DND-41 (cell line): ENCODE measurements around the gene CCDC85C.

Experiments
- ATAC-seq: fragments of 200-7000 bp; cut with Tn5 transposase; 3 replicates; pipeline ENCODE4 v1.9.1; 2021; ENCODE audit warnings: low read depth; ENCODE audit not compliant: insufficient read depth
- DNase-seq: peaks from one replicate; pipeline ENCODE4 v3.0.0-alpha.2; 2020
- H2AFZ ChIP-seq: 2 replicates; pipeline ENCODE4 v1.6.0; 2012; ENCODE audit warnings: low read depth, low read length
- H3K27ac ChIP-seq: 2 replicates; pipeline ENCODE4 v1.5.1; 2012; ENCODE audit warnings: low read length, inconsistent platforms
- H3K27me3 ChIP-seq: fragments of 200-600 bp; sonication (generic); 2 replicates; pipeline ENCODE4 v1.6.0; 2012; ENCODE audit warnings: low read length, mild to moderate bottlenecking, inconsistent platforms; ENCODE audit not compliant: insufficient read depth, poor library complexity
- H3K36me3 ChIP-seq: 2 replicates; pipeline ENCODE4 v1.5.1; 2012; ENCODE audit warnings: low read length, inconsistent platforms; ENCODE audit not compliant: insufficient read depth
- H3K4me1 ChIP-seq: 2 replicates; pipeline ENCODE4 v1.5.1; 2012; ENCODE audit warnings: mild to moderate bottlenecking, low read length; ENCODE audit not compliant: insufficient read depth
- H3K4me2 ChIP-seq: 2 replicates; pipeline ENCODE4 v1.6.0; 2012; ENCODE audit warnings: mild to moderate bottlenecking, moderate library complexity, low read length, inconsistent platforms; ENCODE audit not compliant: insufficient read depth
- H3K4me3 ChIP-seq, 2 experiments: fragments of 200-600 bp in 1 of 2; shearing (Covaris generic) in 1 of 2; 2 replicates each; pipeline ENCODE4 v1.5.1; 2012 to 2016; ENCODE audit warnings: inconsistent platforms in 2 of 2, low read length in 2 of 2, mild to moderate bottlenecking in 2 of 2, low read depth in 1 of 2, moderate library complexity in 1 of 2
- H3K79me2 ChIP-seq: 2 replicates; pipeline ENCODE4 v1.6.0; 2012; ENCODE audit warnings: low read length, inconsistent platforms; ENCODE audit not compliant: insufficient read depth
- H3K9ac ChIP-seq: 2 replicates; pipeline ENCODE4 v1.6.0; 2012; ENCODE audit warnings: low read depth, mild to moderate bottlenecking, inconsistent platforms, low read length, moderate library complexity
- H3K9me3 ChIP-seq: 2 replicates; pipeline ENCODE4 v1.5.1; 2012; ENCODE audit warnings: low read length, moderate library complexity, mild to moderate bottlenecking, inconsistent platforms; ENCODE audit not compliant: insufficient read depth, severe bottlenecking
- H4K20me1 ChIP-seq: 2 replicates; pipeline ENCODE4 v1.6.0; 2012; ENCODE audit warnings: low read length; ENCODE audit not compliant: insufficient read depth
- CTCF ChIP-seq: IDR thresholded peaks from 2 replicates; pipeline ENCODE4 v1.5.1; 2012; ENCODE audit warnings: borderline replicate concordance, low read length, moderate library complexity, mild to moderate bottlenecking; ENCODE audit not compliant: poor library complexity, severe bottlenecking; ENCODE audit errors: extremely low read depth
- EZH2 ChIP-seq: IDR thresholded peaks from 3 replicates; pipeline ENCODE4 v1.6.1; 2012; ENCODE audit warnings: borderline replicate concordance, low read depth, mild to moderate bottlenecking, moderate library complexity, low read length, inconsistent platforms; ENCODE audit not compliant: severe bottlenecking

The CCDC85C gene

GRCh38 chr14:99602054-99602787 is 1.8 kb downstream of the CCDC85C start:
- DNase-seq: peak; percentile 26
- Histone ChIP-seq H2AFZ (no peak overlapping the region), H3K36me3 (peaks cover 4% of the 10 kb centered on the region; the same call in 1 of the 2 replicates), H3K79me2 (peaks cover 66% of the 10 kb centered on the region), H3K27ac (peak overlapping the region; percentile 42), H3K27me3 (no peaks in the 10 kb centered on the region), H3K4me3 (peak overlapping the region; percentile 21 to 84; a peak in 3 of 4 replicates), H4K20me1 (peaks cover 61% of the 10 kb centered on the region), H3K4me2 (peak overlapping the region; percentile 99), H3K9ac (peak overlapping the region; percentile 63), H3K9me3 (no peaks in the 10 kb centered on the region), H3K4me1 (peaks cover 55% of the 10 kb centered on the region)
- ATAC-seq: no peak
- no peak for TF ChIP-seq CTCF
- no peak for TF ChIP-seq EZH2

GRCh38 chr14:99601361-99601831 is 2.6 kb downstream of the CCDC85C start:
- H3K4me2 ChIP-seq: peak overlapping the region; percentile 99
- H3K4me3 ChIP-seq: peak overlapping the region in 1 of 2 experiments; percentile 8; a peak in 1 of 4 replicates
- peak overlapping the region; percentile 63 for H3K9ac ChIP-seq
- H4K20me1 ChIP-seq: peaks cover 69% of the 10 kb centered on the region
- ATAC-seq (no peak), DNase-seq (no peak)
- no peak for TF ChIP-seq EZH2
- no peak for TF ChIP-seq CTCF
- no peaks in the 10 kb centered on the region for H3K9me3 ChIP-seq
- no peak overlapping the region for H2AFZ ChIP-seq
- peaks cover 72% of the 10 kb centered on the region for H3K79me2 ChIP-seq
- H3K27me3 ChIP-seq: no peaks in the 10 kb centered on the region
- H3K4me1 ChIP-seq: peaks cover 52% of the 10 kb centered on the region
- no peak overlapping the region; the same call in 1 of the 2 replicates for H3K27ac ChIP-seq
- peaks cover 4% of the 10 kb centered on the region; the same call in 1 of the 2 replicates for H3K36me3 ChIP-seq

- peaks cover 46% of the 10 kb centered on the region for H3K4me1 ChIP-seq
- H3K4me3 ChIP-seq: peak overlapping the region in 1 of 2 experiments; percentile 22; a peak in 2 of 4 replicates
- DNase-seq (no peak), ATAC-seq (no peak)
- H3K27me3 ChIP-seq: no peaks in the 10 kb centered on the region
- H3K79me2 ChIP-seq: peaks cover 76% of the 10 kb centered on the region
- no peak for TF ChIP-seq EZH2
- TF ChIP-seq CTCF: no peak
- H4K20me1 ChIP-seq: peaks cover 74% of the 10 kb centered on the region
- no peak overlapping the region for H3K27ac ChIP-seq
- H3K9me3 ChIP-seq: no peaks in the 10 kb centered on the region
- H3K36me3 ChIP-seq: peaks cover 4% of the 10 kb centered on the region; the same call in 1 of the 2 replicates
- H3K9ac ChIP-seq: no peak overlapping the region
- H2AFZ ChIP-seq: no peak overlapping the region
- H3K4me2 ChIP-seq: peak overlapping the region; percentile 99
These were observed 3.6 kb downstream of the CCDC85C start for GRCh38 chr14:99600232-99600888.
